HG03280 (cell line): ENCODE measurements around the gene RXFP4.
"Not testable (repeated sequence)": the region's sequence is repeated elsewhere in the genome, so short reads cannot be mapped to it uniquely, and the experiment has no call there.

Experiments
- ATAC-seq: cut with Tn5 transposase; IDR thresholded peaks from one replicate; pipeline ENCODE4 v1.9.1; 2021; ENCODE audit warnings: mild to moderate bottlenecking, moderate library complexity; ENCODE audit not compliant: unreplicated experiment

The RXFP4 gene

GRCh38 chr1:155976913-155977689 is 35.7 kb downstream of the RXFP4 start:
- no peak for ATAC-seq

GRCh38 chr1:155977690-155978324 is 36.4 kb downstream of the RXFP4 start:
- no peak for ATAC-seq

DNA sequence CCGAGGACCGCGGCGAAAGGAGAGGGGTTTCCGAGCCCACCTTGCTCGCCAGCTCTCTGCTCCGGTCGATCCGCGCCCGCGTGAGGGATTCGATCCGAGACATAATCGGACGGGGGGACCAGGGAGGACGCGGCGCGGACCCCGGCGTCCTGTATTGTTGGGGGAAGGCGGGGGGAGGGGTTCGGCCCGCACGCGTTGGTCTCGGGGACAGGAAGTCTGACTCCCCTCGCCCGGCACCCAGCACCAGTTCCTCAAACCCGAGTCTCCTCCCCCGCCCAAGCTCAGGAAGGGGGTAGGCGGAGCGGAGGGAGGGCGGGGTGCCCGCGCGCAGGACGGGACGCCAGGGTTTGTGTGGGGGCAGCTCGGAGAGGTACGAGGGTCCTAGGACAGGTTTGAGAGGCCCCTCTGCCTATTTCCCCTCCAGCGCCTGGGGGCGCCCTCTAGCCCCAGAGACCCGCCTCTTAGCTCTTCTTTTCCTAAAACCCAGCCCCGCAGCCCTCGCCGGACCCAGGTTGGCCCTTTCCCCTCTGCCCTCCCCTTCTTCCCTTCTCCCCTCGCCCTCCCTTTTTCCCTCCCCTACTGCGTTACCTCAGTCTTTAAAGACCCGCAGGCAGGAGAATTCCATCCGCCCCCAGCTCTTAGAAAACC is 37.0 kb downstream of the RXFP4 start, which contains the start of gene ARHGEF2:
TSS of gene ARHGEF2 (minus strand) at position 223 of the 648 bp plus-strand sequence. CDS start at position 103, 120 bp downstream.
- ATAC-seq, result peak; percentile 53

GRCh38 chr1:155978973-155979429 is 37.6 kb downstream of the RXFP4 start:
- ATAC-seq, result no peak

GRCh38 chr1:155979597-155980343 is 38.3 kb downstream of the RXFP4 start:
- no peak for ATAC-seq

DNA sequence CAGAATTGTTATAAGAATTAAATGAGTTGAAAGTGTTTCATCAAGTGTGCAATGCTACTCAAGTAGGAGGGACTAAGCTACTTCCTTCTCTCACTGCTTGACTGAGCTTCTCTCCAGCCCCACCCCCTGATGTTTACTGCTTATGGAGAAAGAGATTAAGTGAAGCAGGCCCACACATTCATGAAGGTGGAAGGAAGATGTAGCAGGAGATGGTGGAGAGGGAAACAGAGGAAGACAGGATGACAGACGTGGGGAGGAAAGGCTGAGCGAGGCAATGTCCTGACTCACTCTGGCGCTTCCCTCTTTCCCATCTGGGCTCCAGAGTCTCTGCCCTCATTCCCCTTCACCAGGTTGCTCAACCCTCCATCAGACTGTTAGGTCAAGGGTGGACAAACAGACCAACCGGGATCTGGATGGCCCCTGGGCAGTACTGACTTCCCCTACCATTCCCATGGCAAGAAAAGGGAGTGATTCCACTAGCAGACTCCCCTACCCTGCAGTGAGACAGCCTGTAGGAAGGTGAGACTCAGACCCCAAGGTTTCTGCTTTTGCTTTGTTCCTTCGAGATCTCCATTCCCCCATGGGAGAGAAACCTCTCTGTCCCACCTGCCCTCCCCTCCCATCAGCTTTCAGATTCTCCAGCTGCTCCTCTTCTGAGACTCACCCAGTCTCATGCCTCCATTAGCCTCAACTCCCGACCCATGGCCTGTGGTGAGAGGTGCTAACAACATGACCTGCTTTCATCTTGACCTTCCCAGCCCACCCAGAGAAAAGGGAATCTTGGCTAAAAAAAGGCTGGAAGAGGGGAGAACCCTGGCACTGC is 40.0 kb downstream of the RXFP4 start:
- ATAC-seq, result no peak

- ATAC-seq, result no peak
These were observed 40.7 kb downstream of the RXFP4 start for GRCh38 chr1:155982106-155982505.

DNA sequence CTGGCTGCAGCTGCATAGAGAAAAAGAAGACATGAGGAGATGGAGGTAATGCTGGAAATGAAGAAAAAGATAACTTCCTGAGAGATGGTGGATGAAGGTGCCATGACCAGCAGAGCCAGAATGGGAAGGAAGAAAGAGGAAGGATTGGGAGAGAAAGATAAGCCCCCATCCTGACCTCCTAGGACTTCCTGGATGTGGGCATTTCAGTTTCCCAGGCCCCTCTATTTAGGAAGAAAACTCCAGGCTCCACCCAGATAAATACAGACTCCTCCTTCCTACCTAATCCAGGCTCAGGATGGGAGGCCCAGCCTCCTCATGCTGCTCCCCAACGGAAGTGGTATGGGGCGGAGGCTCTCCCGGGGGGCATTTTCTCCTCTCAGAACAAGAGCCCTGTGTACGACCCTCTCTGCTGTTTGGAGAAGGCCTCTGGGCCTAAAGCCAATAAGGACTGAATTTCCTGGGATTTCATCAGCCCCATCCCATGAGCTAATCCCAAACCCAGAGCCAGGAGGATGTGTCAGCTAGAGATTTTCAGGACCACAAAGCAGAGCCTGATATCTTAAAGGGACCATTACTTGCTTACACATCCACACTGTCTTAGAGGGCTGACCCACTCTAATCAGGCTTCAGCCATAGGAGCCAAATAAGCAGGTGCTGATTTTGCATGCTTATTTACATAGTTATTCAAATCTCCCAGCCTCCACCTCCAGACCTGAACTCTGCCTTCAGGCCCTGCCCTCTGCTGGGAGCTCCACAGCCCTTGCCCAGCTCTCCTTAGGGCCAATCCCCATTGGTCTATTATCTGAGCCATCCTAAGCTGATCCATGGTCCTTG is 42.0 kb downstream of the RXFP4 start:
- ATAC-seq, result no peak

GRCh38 chr1:155984341-155984740 is 42.9 kb downstream of the RXFP4 start:
- ATAC-seq, result no peak

DNA sequence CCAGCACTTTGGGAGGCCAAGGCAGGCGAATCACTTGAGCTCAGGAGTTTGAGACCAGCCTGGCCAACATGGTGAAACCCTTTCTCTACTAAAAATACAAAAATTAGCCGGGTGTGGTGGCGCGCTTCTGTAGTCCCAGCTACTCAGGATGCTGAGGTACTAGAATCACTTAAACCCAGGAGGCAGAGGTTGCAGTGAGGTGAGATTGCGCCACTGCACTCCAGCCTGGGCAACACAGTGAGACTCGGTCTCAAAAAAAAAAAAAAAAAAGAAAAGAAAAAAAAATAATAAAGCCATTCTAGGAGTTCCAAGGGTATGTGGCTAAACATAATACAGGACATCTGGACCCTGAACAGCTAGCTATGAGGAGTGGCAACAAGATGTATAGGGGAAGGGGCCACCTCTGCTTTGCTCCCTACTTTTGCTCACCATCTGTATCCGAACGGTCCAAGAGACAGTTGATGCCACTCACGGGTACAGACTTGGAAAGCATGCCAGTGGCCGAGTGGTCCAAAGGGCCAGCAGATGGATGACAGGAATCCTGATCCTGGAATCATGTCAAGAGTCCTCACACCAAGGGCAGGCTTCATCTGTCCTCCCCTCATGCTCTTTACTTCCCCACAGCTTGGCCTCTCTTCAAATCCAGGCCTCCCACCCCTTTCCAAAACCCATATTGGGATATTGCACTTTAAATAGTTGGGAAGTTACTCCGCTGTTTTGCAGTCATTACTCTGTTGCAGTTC is 43.6 kb downstream of the RXFP4 start:
- ATAC-seq, result not testable (repeated sequence)

- peak; percentile 64 for ATAC-seq
These were observed 48.0 kb downstream of the RXFP4 start for GRCh38 chr1:155989242-155990004.

- ATAC-seq, result no peak
These were observed 48.7 kb downstream of the RXFP4 start for GRCh38 chr1:155990005-155990739.
